ENCODE data around the gene COPB2. TPM values are rescaled to one million over a fixed set of nuclear protein-coding genes. Genes with fewer than 3 reads are reported as not detected.
A peak's percentile ranks its signal among the peaks of the same experiment; 100 is the strongest.

Gene COPB2
- total RNA-seq, 6 donors from 2014 or later = 49.2 to 121 (median 102) TPM

- DNase-seq (no peak), ATAC-seq (ENCODE audit: low FRiP score in 2 of 2) (no peak)
- no peaks in the 10 kb centered on the region for H3K27me3 ChIP-seq
- H3K27ac ChIP-seq = no peak overlapping the region
- no peak overlapping the region for H3K4me3 ChIP-seq
- no peaks in the 10 kb centered on the region for H3K9me3 ChIP-seq
- no peaks in the 10 kb centered on the region for H3K36me3 ChIP-seq
- 65 to 82% methylated on average over 4 of the region's 4 CpGs for WGBS, 2 donors
- H3K4me1 ChIP-seq = peaks cover 0 to 9% (median 7%) of the 10 kb centered on the region in 4 donors
- TF ChIP-seq CTCF (IDR thresholded peaks at IDR 0.05) (no peak), EP300 (IDR thresholded peaks at IDR 0.05) (no peak), POLR2AphosphoS5 (IDR thresholded peaks at IDR 0.05) (no peak), POLR2A (IDR thresholded peaks at IDR 0.05) (no peak)
Observed at GRCh38 chr3:139326707-139327106, 62.7 kb downstream of the COPB2 start.

GRCh38 chr3:139326131-139326530, 63.3 kb downstream of the COPB2 start:
- no peak overlapping the region for H3K4me3 ChIP-seq
- TF ChIP-seq CTCF (IDR thresholded peaks at IDR 0.05) (no peak), POLR2AphosphoS5 (IDR thresholded peaks at IDR 0.05) (no peak), EP300 (IDR thresholded peaks at IDR 0.05) (no peak)
- H3K27ac ChIP-seq = no peak overlapping the region
- DNase-seq (no peak), ATAC-seq (ENCODE audit: low FRiP score in 2 of 2) (no peak)
- no peaks in the 10 kb centered on the region for H3K36me3 ChIP-seq
- no peaks in the 10 kb centered on the region for H3K27me3 ChIP-seq
- no peaks in the 10 kb centered on the region for H3K9me3 ChIP-seq
- peaks cover 0 to 9% (median 7%) of the 10 kb centered on the region in 4 donors for H3K4me1 ChIP-seq
- WGBS, 2 donors = 79 to 84% methylated on average over 5 of the region's 5 CpGs

GRCh38 chr3:139325551-139325950, 63.9 kb downstream of the COPB2 start:
- Histone ChIP-seq H3K27ac (no peak overlapping the region), H3K9me3 (no peaks in the 10 kb centered on the region), H3K27me3 (no peaks in the 10 kb centered on the region), H3K4me1 (peaks cover 0 to 9% (median 7%) of the 10 kb centered on the region in 4 donors), H3K4me3 (no peak overlapping the region), H3K36me3 (no peaks in the 10 kb centered on the region)
- DNase-seq (peak in 1 of 2 donors; percentile 47), ATAC-seq (ENCODE audit: low FRiP score in 2 of 2) (no peak)
- 89 to 100% methylated on average over 1 to 3 of the region's 3 CpGs for WGBS, 2 donors
- TF ChIP-seq EP300 (IDR thresholded peaks at IDR 0.05) = no peak
- no peak for TF ChIP-seq CTCF (IDR thresholded peaks at IDR 0.05)
- TF ChIP-seq POLR2A (IDR thresholded peaks at IDR 0.05) = no peak
- TF ChIP-seq POLR2AphosphoS5 (IDR thresholded peaks at IDR 0.05) = no peak

- H3K27me3 ChIP-seq = no peaks in the 10 kb centered on the region
- WGBS, 2 donors = 62 to 80% methylated on average over 5 of the region's 5 CpGs
- H3K36me3 ChIP-seq = no peaks in the 10 kb centered on the region
- no peak overlapping the region for H3K4me3 ChIP-seq
- no peaks in the 10 kb centered on the region for H3K9me3 ChIP-seq
- H3K27ac ChIP-seq = no peak overlapping the region
- no peak for DNase-seq
- ATAC-seq (ENCODE audit: low FRiP score in 2 of 2) = no peak
- peaks cover 0 to 6% (median 5%) of the 10 kb centered on the region in 4 donors for H3K4me1 ChIP-seq
- TF ChIP-seq POLR2A (IDR thresholded peaks at IDR 0.05) = no peak
- no peak for TF ChIP-seq EP300 (IDR thresholded peaks at IDR 0.05)
- TF ChIP-seq CTCF (IDR thresholded peaks at IDR 0.05) = no peak
- TF ChIP-seq POLR2AphosphoS5 (IDR thresholded peaks at IDR 0.05) = no peak
Observed at GRCh38 chr3:139324456-139324855, 65.0 kb downstream of the COPB2 start.

GRCh38 chr3:139323146-139323545, 66.3 kb downstream of the COPB2 start:
- no peak for DNase-seq
- WGBS, 2 donors = 65 to 90% methylated on average over 2 to 7 of the region's 7 CpGs

More at GRCh38 chr3:139323146-139323545, 66.3 kb downstream of the COPB2 start:
- H3K4me3 ChIP-seq = no peak overlapping the region
- H3K4me1 ChIP-seq = no peaks in the 10 kb centered on the region
- no peaks in the 10 kb centered on the region for H3K27me3 ChIP-seq
- no peaks in the 10 kb centered on the region for H3K9me3 ChIP-seq
- no peak for ATAC-seq (ENCODE audit: low FRiP score in 2 of 2)
- no peak overlapping the region for H3K27ac ChIP-seq
- no peaks in the 10 kb centered on the region for H3K36me3 ChIP-seq
- TF ChIP-seq POLR2AphosphoS5 (IDR thresholded peaks at IDR 0.05) (no peak), EP300 (IDR thresholded peaks at IDR 0.05) (no peak), CTCF (IDR thresholded peaks at IDR 0.05) (no peak)
